Ramos (cell line): ENCODE results near the gene STEAP3.

Source experiments
- in situ Hi-C: fragments of 300-500 bp; cut with MboI; formaldehyde crosslinking; loops from one replicate; pipeline ENCODE4 v1.14.3; 2022; ENCODE audit warnings: low sequenced_read_pairs; ENCODE audit not compliant: unreplicated experiment

The STEAP3 gene

DNA sequence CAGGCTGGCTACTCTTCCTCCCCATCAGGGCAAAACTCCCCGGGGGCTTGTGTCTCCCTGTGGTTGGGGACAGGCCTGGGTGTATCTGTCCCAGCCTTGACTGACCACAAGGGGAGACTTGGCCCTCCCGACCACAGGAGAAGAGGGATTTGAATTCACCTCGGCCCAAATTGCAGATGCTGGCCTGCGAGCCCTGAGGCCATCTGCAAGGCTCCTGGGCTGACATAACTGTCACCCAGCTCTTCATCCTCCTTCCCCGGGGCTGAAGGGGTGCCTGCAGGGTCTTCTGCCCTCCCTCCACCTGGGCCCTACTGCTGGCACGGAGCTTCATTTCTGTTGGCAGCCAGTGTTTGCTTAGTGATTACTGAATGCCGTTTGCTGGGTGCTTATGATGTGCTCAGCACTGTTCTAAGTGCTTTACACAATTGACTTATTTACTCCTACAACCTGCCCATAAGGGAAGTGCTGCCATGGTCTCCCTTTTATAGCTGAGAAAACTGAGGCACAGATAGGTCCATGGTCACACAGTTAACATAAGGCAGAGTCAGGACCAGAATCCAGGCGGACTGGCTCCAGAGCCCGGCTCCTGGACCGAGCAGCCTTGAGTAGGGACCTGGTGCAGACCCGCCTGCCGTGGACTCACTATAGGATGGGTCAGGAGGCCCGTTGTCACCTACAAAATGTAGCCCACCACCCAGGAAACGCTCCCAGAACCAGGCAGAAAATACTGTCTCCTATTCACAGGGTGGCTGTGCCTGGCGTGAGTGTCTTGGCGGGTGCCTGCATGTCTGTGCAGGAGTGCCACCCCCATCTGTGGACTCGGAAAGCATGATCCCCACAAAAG lies 18.9 kb downstream of the STEAP3 start:
- in situ Hi-C loops, result no loop called here

- in situ Hi-C loops, result no loop called here
Measured at GRCh38 chr2:119243621-119244020, 20.0 kb downstream of the STEAP3 start.

DNA sequence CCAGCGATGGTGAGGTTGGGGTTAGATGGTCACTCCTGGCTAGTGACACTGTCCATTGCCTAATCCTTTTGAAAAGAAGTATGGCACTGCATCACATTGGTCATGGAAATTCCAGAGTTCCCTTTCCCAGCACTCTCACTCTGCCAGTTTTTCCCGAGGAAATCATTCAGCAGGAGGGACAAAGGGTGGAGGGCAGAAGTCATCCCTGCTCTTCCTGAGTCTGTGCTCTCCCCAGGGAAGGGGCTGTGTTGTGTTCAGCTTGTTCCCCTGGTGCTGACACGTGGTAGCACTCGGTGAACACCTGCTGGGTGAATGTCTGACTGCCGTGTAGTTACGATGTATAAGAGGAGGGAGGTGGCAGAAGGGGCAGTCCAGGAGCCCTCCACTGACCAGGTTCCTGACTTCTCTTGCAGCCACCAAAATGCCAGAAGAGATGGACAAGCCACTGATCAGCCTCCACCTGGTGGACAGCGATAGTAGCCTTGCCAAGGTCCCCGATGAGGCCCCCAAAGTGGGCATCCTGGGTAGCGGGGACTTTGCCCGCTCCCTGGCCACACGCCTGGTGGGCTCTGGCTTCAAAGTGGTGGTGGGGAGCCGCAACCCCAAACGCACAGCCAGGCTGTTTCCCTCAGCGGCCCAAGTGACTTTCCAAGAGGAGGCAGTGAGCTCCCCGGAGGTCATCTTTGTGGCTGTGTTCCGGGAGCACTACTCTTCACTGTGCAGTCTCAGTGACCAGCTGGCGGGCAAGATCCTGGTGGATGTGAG lies 21.6 kb downstream of the STEAP3 start:
- in situ Hi-C loops, result no loop called here

DNA sequence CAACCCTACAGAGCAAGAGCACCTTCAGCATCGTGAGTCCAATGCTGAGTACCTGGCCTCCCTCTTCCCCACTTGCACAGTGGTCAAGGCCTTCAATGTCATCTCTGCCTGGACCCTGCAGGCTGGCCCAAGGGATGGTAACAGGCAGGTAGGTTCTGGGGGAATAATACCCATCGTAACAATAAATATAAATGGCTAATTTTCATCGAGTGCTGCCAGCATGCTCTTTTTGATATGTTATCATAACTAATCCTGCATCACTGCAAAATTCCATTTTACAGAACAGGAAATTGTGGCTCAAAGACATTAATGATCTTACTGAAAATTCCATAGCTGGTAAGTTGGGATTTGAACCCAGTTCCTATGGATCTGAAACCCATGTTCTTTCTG lies 22.2 kb downstream of the STEAP3 start:
- in situ Hi-C loops, result no loop called here

DNA sequence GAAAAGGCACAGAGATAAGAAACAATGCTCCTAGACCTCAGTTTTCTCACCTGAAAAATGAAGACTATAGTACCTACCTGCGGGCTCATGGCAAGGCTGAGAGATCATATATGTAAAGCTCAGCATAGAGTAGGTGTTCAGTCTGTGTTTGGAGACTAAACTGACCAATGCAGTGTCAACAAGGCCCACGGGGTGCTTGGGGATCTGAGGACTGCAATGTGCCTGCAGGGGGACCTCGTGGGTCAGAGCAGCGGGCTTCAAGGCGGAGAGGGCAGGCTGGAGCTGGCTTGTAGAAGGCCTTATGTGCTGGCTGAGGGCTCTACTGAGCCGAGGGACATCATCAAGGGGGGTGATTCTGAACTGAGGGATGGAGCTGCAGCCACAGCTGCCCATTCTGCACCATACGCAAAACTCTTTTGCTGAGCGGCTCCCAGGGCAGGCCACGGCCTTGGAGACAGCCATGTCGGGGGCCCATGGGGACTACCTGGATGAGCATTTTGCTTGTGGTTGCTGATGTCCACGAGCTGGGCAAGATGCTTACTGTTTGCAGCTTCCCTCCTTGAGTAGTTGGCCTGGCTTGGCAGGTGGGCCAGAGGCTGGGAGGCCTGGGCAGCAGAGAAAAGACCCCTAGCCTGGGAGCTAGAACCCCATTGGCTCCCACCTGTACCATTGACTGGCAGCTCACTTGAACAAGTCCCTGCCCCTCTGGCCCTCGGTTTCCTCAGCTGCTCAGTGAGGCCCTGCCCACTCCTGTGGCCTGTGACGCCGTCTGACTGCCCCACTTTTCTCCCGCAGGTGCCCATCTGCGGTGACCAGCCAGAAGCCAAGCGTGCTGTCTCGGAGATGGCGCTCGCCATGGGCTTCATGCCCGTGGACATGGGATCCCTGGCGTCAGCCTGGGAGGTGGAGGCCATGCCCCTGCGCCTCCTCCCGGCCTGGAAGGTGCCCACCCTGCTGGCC lies 23.5 kb downstream of the STEAP3 start:
- in situ Hi-C loops, result no loop called here

DNA sequence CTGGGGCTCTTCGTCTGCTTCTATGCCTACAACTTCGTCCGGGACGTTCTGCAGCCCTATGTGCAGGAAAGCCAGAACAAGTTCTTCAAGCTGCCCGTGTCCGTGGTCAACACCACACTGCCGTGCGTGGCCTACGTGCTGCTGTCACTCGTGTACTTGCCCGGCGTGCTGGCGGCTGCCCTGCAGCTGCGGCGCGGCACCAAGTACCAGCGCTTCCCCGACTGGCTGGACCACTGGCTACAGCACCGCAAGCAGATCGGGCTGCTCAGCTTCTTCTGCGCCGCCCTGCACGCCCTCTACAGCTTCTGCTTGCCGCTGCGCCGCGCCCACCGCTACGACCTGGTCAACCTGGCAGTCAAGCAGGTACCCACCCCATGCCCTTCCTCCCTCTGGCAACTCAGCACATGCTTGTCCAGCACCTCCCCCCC lies 24.2 kb downstream of the STEAP3 start:
- in situ Hi-C loops, result no loop called here

- in situ Hi-C loops, result no loop called here
Measured at GRCh38 chr2:119248311-119248710, 24.7 kb downstream of the STEAP3 start.

DNA sequence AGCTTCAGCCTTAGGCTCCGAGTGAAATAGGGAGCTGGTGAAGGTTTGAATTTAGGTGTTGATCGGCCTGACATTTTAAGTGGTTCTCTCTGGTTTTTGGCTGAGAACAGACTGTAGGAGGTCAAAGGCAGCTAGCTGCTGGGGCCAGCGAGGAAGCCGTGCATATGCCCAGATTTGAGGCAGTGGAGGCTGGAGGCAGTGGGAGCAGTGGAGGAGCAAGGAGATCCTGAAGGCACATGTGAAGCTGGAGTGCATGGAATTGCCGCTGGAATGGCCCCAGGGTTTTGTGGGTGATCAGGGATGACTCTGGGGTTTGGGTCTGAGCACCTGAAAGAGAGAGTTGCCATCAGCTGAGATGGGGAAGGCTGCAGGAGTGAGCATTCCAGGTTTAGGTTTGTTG lies 25.1 kb downstream of the STEAP3 start:
- in situ Hi-C loops, result no loop called here

DNA sequence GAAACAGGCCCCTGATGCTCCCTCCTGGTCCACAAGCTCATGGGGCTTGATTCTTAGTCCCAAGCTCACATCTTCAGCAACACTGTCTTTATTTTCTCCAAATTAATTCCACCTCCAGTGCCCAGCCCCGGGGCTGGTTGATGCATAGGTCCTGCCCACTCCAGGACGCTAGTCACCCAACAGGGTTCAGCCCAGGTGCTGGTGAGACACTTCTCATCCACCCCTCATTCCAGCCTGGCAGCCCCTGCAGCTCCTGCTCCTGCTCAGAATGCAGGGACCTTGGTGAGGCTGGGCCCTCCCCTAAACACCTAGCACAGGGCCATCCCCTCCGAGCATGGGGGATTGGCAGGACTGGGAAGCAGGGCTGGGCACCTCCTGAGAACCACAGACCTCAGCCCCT lies 25.7 kb downstream of the STEAP3 start:
- in situ Hi-C loops, result no loop called here

DNA sequence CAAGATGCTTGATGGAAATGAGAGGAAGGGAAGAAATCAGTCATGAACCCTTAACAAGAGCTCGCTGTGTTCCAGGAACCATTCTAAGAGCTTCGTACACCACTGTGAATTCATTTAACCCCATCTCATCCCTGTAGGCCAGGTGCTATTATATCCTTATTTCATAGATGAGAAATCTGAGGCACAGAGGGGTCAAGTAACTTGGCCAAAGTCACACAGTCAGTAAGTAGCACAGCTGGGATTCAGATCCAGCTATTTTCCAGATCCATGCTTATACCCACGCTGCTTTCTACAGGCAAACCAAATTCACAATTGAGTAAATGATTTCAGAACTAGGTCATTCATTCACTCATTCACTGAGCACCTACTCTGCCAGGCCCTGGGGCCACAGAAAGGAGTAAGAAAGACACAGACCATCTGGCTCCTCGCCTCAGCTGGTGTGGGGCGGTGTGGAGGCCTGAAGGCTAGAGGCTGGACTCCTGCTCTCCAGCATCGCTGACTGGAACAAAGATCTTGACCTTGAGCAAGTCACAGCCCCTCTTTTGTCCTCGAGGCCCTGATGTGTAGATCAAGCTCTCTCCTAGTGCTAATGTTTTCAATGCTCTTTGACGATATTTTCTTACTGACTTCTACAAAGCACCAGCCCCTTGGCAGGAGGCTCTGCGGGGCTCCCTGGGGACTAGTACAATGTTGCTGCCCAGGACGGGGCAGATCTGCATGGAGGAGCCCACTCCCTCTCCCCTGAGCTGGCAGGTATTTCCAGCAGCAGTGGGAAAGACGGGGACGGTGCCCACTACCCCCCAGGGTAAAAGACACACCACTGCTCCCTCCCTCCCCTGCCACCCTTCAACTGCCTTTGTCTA lies 26.5 kb downstream of the STEAP3 start:
- in situ Hi-C loops, result no loop called here

DNA sequence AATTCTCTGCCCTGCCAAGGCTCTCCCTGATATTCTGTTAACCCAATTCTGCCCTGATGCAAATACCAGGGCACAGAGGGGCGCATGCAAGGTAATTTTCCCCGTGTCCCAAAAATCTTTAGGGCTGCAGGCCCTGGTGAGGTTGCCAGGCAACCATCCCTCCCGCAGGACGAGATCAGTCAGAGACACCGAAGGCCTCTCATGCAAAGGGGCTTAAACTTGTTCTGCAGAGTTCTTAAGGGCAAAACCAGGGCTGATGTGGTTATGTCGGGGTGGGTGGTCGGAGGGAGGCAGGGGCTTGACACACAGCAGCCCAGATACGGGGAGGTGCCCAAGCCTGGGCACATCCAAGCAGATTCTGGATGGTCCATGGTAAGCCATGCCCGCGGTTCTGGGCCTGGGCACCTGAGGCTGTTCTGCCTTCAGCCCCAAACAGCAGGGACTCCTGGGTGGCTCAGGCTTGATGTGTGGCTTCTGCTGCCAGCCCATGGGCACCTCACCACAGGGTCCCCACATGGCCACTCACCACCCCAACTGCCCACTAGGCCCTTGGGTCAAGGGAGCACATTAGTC lies 27.2 kb downstream of the STEAP3 start:
- in situ Hi-C loops, result no loop called here

GRCh38 chr2:119251652-119252051 lies 28.0 kb downstream of the STEAP3 start:
- in situ Hi-C loops, result no loop called here

GRCh38 chr2:119252186-119253113 lies 28.8 kb downstream of the STEAP3 start:
- in situ Hi-C loops, result no loop called here

DNA sequence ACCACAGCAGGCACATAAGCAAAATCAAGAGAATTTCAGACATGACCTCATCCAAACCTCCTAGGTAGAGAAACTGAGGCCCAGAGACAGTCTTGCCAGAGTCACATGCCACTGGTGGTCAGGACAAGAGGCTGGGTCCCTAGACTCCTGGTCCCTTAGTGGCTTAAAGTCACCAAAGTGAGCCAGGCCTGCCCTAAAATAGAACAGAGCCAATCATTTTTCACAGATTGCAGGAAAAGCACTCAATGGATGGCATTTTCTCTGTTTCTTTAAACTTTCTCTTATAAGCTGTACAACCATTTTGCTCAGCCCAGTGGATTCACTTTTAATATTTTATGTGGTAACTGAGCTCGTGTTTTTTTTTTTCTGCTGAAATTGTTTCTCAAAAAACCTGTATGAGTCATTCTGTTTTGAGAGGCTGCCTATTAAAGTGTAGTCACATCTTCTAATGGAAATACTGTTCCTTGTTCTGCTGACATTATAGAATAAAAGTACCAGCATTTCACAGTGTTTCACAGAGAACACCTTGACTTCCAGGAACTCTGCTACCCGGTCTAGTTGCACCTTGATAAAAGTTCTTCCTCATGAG lies 29.6 kb downstream of the STEAP3 start:
- in situ Hi-C loops, result no loop called here

DNA sequence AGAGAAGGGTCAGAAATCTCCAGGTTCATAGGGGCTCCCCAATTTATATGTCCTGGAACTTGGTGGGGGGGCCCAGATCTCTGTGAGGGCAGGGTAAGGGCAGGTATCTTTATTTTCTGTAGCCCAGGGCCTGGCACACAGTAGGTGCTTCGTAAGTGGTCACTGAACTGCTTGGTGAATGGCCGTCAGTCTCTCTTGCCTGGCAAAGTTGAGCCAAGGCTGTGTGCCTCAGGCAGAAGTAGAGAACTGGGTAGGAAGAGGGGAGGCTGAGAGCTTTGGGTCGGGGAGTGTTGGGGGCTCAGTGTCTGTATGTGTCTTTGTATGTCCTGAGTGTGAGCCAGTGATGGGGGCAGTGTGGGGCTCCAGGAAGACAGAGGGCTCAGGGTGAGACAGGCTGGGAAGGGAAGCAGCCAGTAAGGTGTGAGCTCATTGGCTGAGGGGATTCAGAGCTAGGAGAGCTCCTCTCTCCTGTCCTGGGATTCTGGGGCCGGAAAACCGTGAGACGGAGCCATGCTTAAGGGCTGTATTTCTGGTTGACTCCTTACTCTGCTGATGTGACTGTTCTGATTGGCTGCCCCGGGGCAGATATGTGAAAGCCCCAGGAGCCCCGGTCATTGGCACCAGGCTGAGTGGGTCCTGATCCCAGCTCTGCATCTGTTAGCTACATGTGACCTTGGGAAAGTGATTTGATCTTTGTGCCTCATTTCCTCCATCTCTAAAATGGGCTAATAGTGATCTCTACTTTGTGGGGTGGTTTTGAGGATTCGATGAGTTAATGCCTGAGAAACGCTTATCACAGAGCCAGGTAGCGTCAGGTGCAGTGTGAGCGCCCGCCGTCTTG lies 30.3 kb downstream of the STEAP3 start:
- in situ Hi-C loops, result no loop called here

GRCh38 chr2:119254601-119255080 lies 31.0 kb downstream of the STEAP3 start:
- in situ Hi-C loops, result no loop called here
